K562 (cell line): Measurements from ENCODE around the gene LRP1B. TPM values are rescaled to one million over a fixed set of nuclear protein-coding genes. Genes with fewer than 3 reads are reported as not detected.

ENCODE experiments used
- ATAC-seq: fragments of 200-7000 bp; cut with Tn5 transposase; 3 replicates; pipeline ENCODE4 v1.9.1; 2020; ENCODE audit warnings: moderate library complexity
- BruUV-seq: library from RNA; stranded (reverse); fragments of 400-500 nt; replicated peaks from 2 replicates; lab custom pipeline; 2021; lab: Mats Ljungman, UMichigan
- CTCF ChIA-PET: fragments of 300-600 bp; formaldehyde crosslinking; extraction: SDS; loops from one replicate; lab custom pipeline; 2021; ENCODE audit warnings: low intra/inter-chr PET ratio; lab: Yijun Ruan, JAX
- POLR2A ChIA-PET: fragments of 300-600, 350-650 bp; sonication (Branson Sonifier 250); formaldehyde crosslinking; extraction: SDS; loops from one replicate; lab custom pipeline; 2021; ENCODE audit warnings: antibody characterized with exemption, inconsistent platforms; lab: Yijun Ruan, JAX
- DNase-seq, 4 experiments: peaks; one replicate each; pipeline versions ENCODE4 v3.0.0 to v3.0.0-alpha.2; 2011 to 2018; ENCODE audit warnings: low spot score in 3 of 4, mixed read lengths in 3 of 4; ENCODE audit errors: extremely low read depth in 1 of 4
- FAIRE-seq: peaks from 2 replicates; lab custom pipeline; 2011; peaks lifted over from hg19 to GRCh38; lab: Jason Lieb, UNC
- H2AFZ ChIP-seq: 2 replicates; pipeline ENCODE4 v1.6.0; 2011; ENCODE audit warnings: low read depth, low read length, control low read depth, inconsistent platforms
- H3K27ac ChIP-seq: fragments of 200-600 bp; 3 replicates; pipeline ENCODE4 v1.8.0; 2011; ENCODE audit warnings: low read depth, mild to moderate bottlenecking, control low read depth, inconsistent platforms, low read length, moderate library complexity, mixed read lengths; ENCODE audit errors: extremely low read depth
- H3K27me3 ChIP-seq, 2 experiments: fragments of 300-600 bp in 1 of 2; 2 replicates in 1 of 2; 3 replicates in 1 of 2; pipeline versions ENCODE4 v1.6.0 to v1.8.0; 2011; ENCODE audit warnings: inconsistent platforms in 2 of 2, low read length in 2 of 2, mild to moderate bottlenecking in 1 of 2, mixed read lengths in 1 of 2, moderate library complexity in 1 of 2; ENCODE audit not compliant: control insufficient read depth in 2 of 2, insufficient read depth in 2 of 2
- H3K36me3 ChIP-seq: fragments of 300-600 bp; 3 replicates; pipeline ENCODE4 v1.8.0; 2011; ENCODE audit warnings: mild to moderate bottlenecking, low read length, inconsistent platforms; ENCODE audit not compliant: control insufficient read depth, insufficient read depth
- H3K4me1 ChIP-seq, 2 experiments: fragments of 200-600 bp in 1 of 2; replicated peaks in 1 of 2; 2 replicates in 1 of 2; 3 replicates in 1 of 2; pipeline versions ENCODE4 v1.5.1 to v1.8.0; 2011; ENCODE audit warnings: inconsistent platforms in 2 of 2, low read length in 2 of 2, mild to moderate bottlenecking in 1 of 2, mixed read lengths in 1 of 2, moderate library complexity in 1 of 2; ENCODE audit not compliant: control insufficient read depth in 2 of 2, insufficient read depth in 2 of 2
- H3K4me2 ChIP-seq: 2 replicates; pipeline ENCODE4 v1.6.1; 2011; ENCODE audit warnings: low read length, control low read depth, inconsistent platforms, mixed read lengths; ENCODE audit not compliant: insufficient read depth
- H3K4me3 ChIP-seq: fragments of 200-600 bp; sonication (generic), shearing (Covaris generic); 2 replicates; pipeline ENCODE4 v1.5.1; 2016; ENCODE audit warnings: control low read depth, inconsistent platforms
- H3K79me2 ChIP-seq: fragments of 200-600 bp; 3 replicates; pipeline ENCODE4 v1.8.0; 2011; ENCODE audit warnings: low read length, inconsistent platforms; ENCODE audit not compliant: control insufficient read depth, insufficient read depth
- H3K9ac ChIP-seq, 2 experiments: 2 replicates each; pipeline versions ENCODE4 v1.6.0 to v1.6.1; 2011; ENCODE audit warnings: low read depth in 2 of 2, low read length in 2 of 2, control low read depth in 1 of 2, inconsistent platforms in 1 of 2, mild to moderate bottlenecking in 1 of 2, mixed read lengths in 1 of 2; ENCODE audit not compliant: insufficient read depth in 1 of 2
- H3K9me1 ChIP-seq: one replicate; pipeline ENCODE4 v1.6.0; 2011; ENCODE audit warnings: inconsistent platforms, mild to moderate bottlenecking, low read length, moderate library complexity; ENCODE audit not compliant: control insufficient read depth, insufficient read depth
- H3K9me3 ChIP-seq: replicated peaks from 2 replicates; pipeline ENCODE4 v1.5.1; 2011; ENCODE audit warnings: low read depth, low read length, inconsistent platforms; ENCODE audit not compliant: control insufficient read depth, insufficient read depth
- H4K20me1 ChIP-seq: replicated peaks from 2 replicates; pipeline ENCODE4 v1.6.1; 2011; ENCODE audit warnings: low read length, inconsistent platforms, mixed read lengths; ENCODE audit not compliant: control insufficient read depth, insufficient read depth
- CHD1 ChIP-seq: fragments of 200-600 bp; sonication (generic); IDR thresholded peaks from one replicate; pipeline ENCODE4 v1.6.1; 2012; ENCODE audit warnings: mild to moderate bottlenecking, moderate library complexity, low read length, inconsistent platforms
- DIDO1 ChIP-seq: fragments of 450-650 bp; IDR thresholded peaks from 2 replicates; pipeline ENCODE4 v1.6.1; 2016; ENCODE audit warnings: low read depth, missing biosample characterization, missing genetic modification characterization
- FOXK1 ChIP-seq: sonication (generic); formaldehyde crosslinking; IDR thresholded peaks from 2 replicates; pipeline ENCODE4 v1.8.0; 2022; ENCODE audit warnings: missing genetic modification reagents, mild to moderate bottlenecking, borderline replicate concordance
- FOXM1 ChIP-seq, 2 experiments: fragments of 450-650 bp in 1 of 2; sonication (generic) in 1 of 2; formaldehyde crosslinking in 1 of 2; IDR thresholded peaks; 2 replicates each; pipeline versions ENCODE4 v1.6.1 to v1.9.0; 2017 to 2022; ENCODE audit warnings: low read depth in 2 of 2, mild to moderate bottlenecking in 2 of 2, missing genetic modification reagents in 1 of 2, moderate library complexity in 1 of 2
- HDGF ChIP-seq: fragments of 450-650 bp; IDR thresholded peaks from 2 replicates; pipeline ENCODE4 v1.6.1; 2016
- KAT7 ChIP-seq: sonication (generic); formaldehyde crosslinking; IDR thresholded peaks from 2 replicates; pipeline ENCODE4 v1.8.0; 2022; ENCODE audit warnings: missing genetic modification reagents, mild to moderate bottlenecking, borderline replicate concordance
- KLF16 ChIP-seq: IDR thresholded peaks from 2 replicates; pipeline ENCODE4 v1.6.1; 2016; ENCODE audit warnings: antibody characterized with exemption
- MAFF ChIP-seq: IDR thresholded peaks from 2 replicates; pipeline ENCODE4 v1.6.1; 2012; ENCODE audit warnings: low read length, improper control_type of control experiment
- MTA3 ChIP-seq: fragments of 450-650 bp; formaldehyde crosslinking; IDR thresholded peaks from 2 replicates; pipeline ENCODE4 v1.6.1; 2017; ENCODE audit warnings: mild to moderate bottlenecking, borderline replicate concordance
- POLR2G ChIP-seq: fragments of 200-400 bp; formaldehyde crosslinking; IDR thresholded peaks from 2 replicates; pipeline ENCODE4 v1.6.1; 2017; ENCODE audit warnings: low read depth, mild to moderate bottlenecking, antibody characterized with exemption, low read length, moderate library complexity
- SAFB2 ChIP-seq: fragments of 200-400 bp; formaldehyde crosslinking; IDR thresholded peaks from 2 replicates; pipeline ENCODE4 v1.6.1; 2018; ENCODE audit warnings: borderline replicate concordance, low read length, low read depth, moderate library complexity; ENCODE audit not compliant: severe bottlenecking
- SAP30 ChIP-seq: fragments of 200-600 bp; sonication (generic); IDR thresholded peaks from 2 replicates; pipeline ENCODE4 v1.6.1; 2012; ENCODE audit warnings: borderline replicate concordance, low read depth, mild to moderate bottlenecking, moderate library complexity, low read length, control low read depth, inconsistent platforms; ENCODE audit not compliant: insufficient read depth, poor library complexity, severe bottlenecking
- U2AF1 ChIP-seq: fragments of 200-400 bp; formaldehyde crosslinking; optimal IDR thresholded peaks from 2 replicates; pipeline ENCODE3; 2017; ENCODE audit warnings: mild to moderate bottlenecking, low read depth, low read length, moderate library complexity
- ZNF165 ChIP-seq: fragments of 250-450 bp; sonication (Bioruptor Pico); IDR thresholded peaks from 2 replicates; pipeline ENCODE4 v1.4.0; 2020; ENCODE audit warnings: borderline replicate concordance
- ZNF324 ChIP-seq: fragments of 250-450 bp; sonication (Bioruptor Pico); IDR thresholded peaks from 2 replicates; pipeline ENCODE4 v1.4.0; 2020; ENCODE audit warnings: mild to moderate bottlenecking
- WGBS: fragments of 100-300 bp; shearing (Covaris generic); methylation state at CpG from one replicate; pipeline ENCODE4 v1.1.6; 2016; ENCODE audit warnings: low coverage, mixed read lengths; ENCODE audit not compliant: insufficient coverage; ENCODE audit errors: missing lambda C conversion rate; 5-methylcytosine and 5-hydroxymethylcytosine counted together
- in situ Hi-C: fragments of 300-500 bp; cut with MboI; formaldehyde crosslinking; loops from 4 replicates; pipeline ENCODE4 v1.15.0; 2018; ENCODE audit warnings: inconsistent platforms, mixed read lengths
- intact Hi-C: fragments of 100-400 bp; cut with micrococcal nuclease; formaldehyde crosslinking; loops from 2 replicates; pipeline ENCODE4 v1.14.2; 2022
- polyA plus RNA-seq, 8 experiments: library from polyadenylated mRNA; depleted of rRNA in 4 of 8; stranded (reverse) in 5 of 8; unstranded in 3 of 8; fragments of >200 nt; fragmentation: Nextera tagmentation in 2 of 8; fragmentation: Illumina TruSeq in 1 of 8; extraction: Ambion mirVana in 2 of 8; extraction: Trizol in 1 of 8; gene quantifications; 2 replicates each; pipeline versions ENCODE4 v1.2.1 to v1.2.3, GENCODE V29; 2011 to 2014; ENCODE audit warnings: inconsistent platforms in 1 of 8, missing spikeins in 1 of 8
- total RNA-seq, 7 experiments: library from RNA; depleted of rRNA in 6 of 7; stranded (reverse); fragments of >200 nt in 6 of 7; fragmentation: Illumina TruSeq in 2 of 7; extraction: Trizol in 2 of 7; gene quantifications; 2 replicates each; pipeline versions ENCODE4 v1.2.1 to v1.2.3, GENCODE V29; 2011 to 2021; ENCODE audit warnings: low replicate concordance in 1 of 7
- TF ChIP-seq, protein P1 (sequence below): fragments of 250-450 bp; sonication (Bioruptor Pico); IDR thresholded peaks from 2 replicates; pipeline ENCODE4 v1.4.0; 2020; ENCODE audit warnings: borderline replicate concordance
- TF ChIP-seq, protein P2 (sequence below): fragments of 250-450 bp; sonication (Bioruptor Pico); IDR thresholded peaks from 2 replicates; pipeline ENCODE4 v1.8.0; 2021; ENCODE audit warnings: mild to moderate bottlenecking, moderate library complexity

Gene LRP1B
- total and polyA plus RNA-seq, 9 of the 15 experiments (the other 6 are each of a cell fraction or from before 2014, with no cell fraction given): not detected

DNA sequence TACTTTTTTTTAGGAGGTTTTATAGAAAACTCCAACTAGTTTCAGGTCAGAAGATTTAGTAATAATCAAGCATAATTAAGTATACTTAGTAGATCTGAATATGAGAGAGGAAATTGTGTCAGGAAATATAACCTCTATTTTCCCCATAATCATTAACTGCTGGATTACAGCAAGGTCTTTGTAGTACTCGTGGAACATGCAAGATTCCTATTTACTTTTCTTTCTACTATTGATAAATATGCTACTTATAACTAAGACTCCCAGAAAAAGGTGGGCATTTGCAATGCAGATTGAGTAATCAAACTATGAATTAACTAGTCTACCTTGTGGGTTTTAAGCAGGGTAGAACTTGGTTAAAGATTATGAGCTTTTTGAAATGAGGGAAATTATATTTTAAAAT lies 570.1 kb downstream of the LRP1B start (continued):
- no peak for TF ChIP-seq U2AF1
- TF ChIP-seq, all 486 proteins: peak for 0

DNA sequence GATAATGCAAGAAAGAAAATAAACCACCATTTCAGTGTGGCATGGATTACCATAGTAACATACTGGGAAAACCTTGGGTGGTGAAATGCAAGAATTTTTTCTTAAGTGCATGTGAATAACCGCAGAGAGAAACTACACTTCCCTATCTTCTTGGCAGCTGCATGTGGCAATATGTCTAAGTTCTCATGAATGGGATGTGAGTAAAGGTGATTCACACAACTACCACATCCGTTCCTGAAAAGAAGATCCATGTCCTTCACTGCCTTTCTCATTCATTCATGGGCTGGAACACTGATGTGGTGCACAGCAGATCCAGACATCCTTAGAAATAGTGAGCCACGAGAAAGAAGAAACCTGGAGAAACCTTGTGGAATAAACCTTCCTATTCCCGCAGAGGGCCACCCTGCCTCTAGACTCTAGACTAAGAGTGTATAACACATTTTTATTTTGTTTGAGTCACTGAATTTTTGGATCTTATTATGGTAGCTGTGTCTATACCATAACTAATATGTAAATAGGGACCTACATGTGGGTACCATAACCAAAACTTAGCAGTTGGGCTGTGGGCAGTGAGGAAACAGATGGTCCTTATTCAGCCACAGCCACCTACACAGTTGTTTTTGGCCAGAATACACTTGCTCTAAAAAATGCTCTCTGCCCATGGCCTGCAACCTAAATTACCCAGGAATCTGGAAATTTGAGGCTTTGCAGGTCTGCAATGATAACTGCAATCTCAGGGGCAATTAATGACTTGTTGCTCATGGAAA lies 573.3 kb downstream of the LRP1B start:
- no peak for FAIRE-seq
- POLR2A ChIA-PET: no interaction called here

More for the DNA sequence above, 573.3 kb downstream of the LRP1B start:
- no peaks in the 10 kb centered on the region for H3K27me3 ChIP-seq
- H3K79me2 ChIP-seq: no peaks in the 10 kb centered on the region
- no peak overlapping the region for H3K27ac ChIP-seq
- H3K4me3 ChIP-seq: no peak overlapping the region
- intact Hi-C loops: no loop called here
- BruUV-seq: no TSS peak
- no peaks in the 10 kb centered on the region for H3K9me3 ChIP-seq
- in situ Hi-C loops: no loop called here
- no peak overlapping the region for H3K9ac ChIP-seq
- no peak for ATAC-seq
- TF ChIP-seq MAFF (no peak), ZNF165 (no peak), FOXM1 (IDR thresholded peaks at IDR 0.05; ENCODE audit: low read depth) (no peak), FOXM1 (CRISPR knock-in tag; IDR thresholded peaks at IDR 0.05; ENCODE audit: low read depth) (no peak), CHD1 (no peak), SAP30 (no peak), KAT7 (CRISPR knock-in tag) (no peak), FOXK1 (CRISPR knock-in tag) (no peak), MTA3 (no peak), SAFB2 (no peak), DIDO1 (no peak), KLF16 (no peak), ZNF324 (CRISPR knock-in tag) (no peak), POLR2G (no peak), HDGF (no peak)
- TF ChIP-seq, protein P1, sequence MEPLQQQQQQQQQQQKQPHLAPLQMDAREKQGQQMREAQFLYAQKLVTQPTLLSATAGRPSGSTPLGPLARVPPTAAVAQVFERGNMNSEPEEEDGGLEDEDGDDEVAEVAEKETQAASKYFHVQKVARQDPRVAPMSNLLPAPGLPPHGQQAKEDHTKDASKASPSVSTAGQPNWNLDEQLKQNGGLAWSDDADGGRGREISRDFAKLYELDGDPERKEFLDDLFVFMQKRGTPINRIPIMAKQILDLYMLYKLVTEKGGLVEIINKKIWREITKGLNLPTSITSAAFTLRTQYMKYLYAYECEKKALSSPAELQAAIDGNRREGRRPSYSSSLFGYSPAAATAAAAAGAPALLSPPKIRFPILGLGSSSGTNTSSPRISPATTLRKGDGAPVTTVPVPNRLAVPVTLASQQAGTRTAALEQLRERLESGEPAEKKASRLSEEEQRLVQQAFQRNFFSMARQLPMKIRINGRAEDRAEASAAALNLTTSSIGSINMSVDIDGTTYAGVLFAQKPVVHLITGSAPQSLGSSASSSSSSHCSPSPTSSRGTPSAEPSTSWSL (CRISPR knock-in tag): no peak
- TF ChIP-seq, protein P2, sequence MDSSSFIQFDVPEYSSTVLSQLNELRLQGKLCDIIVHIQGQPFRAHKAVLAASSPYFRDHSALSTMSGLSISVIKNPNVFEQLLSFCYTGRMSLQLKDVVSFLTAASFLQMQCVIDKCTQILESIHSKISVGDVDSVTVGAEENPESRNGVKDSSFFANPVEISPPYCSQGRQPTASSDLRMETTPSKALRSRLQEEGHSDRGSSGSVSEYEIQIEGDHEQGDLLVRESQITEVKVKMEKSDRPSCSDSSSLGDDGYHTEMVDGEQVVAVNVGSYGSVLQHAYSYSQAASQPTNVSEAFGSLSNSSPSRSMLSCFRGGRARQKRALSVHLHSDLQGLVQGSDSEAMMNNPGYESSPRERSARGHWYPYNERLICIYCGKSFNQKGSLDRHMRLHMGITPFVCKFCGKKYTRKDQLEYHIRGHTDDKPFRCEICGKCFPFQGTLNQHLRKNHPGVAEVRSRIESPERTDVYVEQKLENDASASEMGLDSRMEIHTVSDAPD (CRISPR knock-in tag): no peak
- CTCF ChIA-PET: no interaction called here
- H4K20me1 ChIP-seq: no peaks in the 10 kb centered on the region
- H3K36me3 ChIP-seq: no peaks in the 10 kb centered on the region
- no peak for DNase-seq
- no peak overlapping the region for H3K4me2 ChIP-seq
- H3K4me1 ChIP-seq: no peaks in the 10 kb centered on the region
- 0% methylated on average over 4 of the region's 4 CpGs for WGBS
- no peak overlapping the region for H2AFZ ChIP-seq
- H3K9me1 ChIP-seq: no peaks in the 10 kb centered on the region
